AG04449 (cell line): ENCODE data around the gene PLA2G12A.
A peak's percentile ranks its signal among the peaks of the same experiment; 100 is the strongest.

Experiments used
- CTCF ChIA-PET: fragments of 350-600 bp; formaldehyde crosslinking; extraction: SDS; loops from one replicate; lab custom pipeline; 2021; ENCODE audit warnings: antibody characterized with exemption; lab: Yijun Ruan, JAX
- POLR2A ChIA-PET: fragments of 400-600, 350-600 bp; formaldehyde crosslinking; extraction: SDS; loops from one replicate; lab custom pipeline; 2020; ENCODE audit warnings: antibody characterized with exemption, inconsistent platforms; lab: Yijun Ruan, JAX
- DNase-seq: peaks from one replicate; pipeline ENCODE4 v3.0.0-alpha.2; 2010; ENCODE audit warnings: low read depth, low spot score
- H3K4me3 ChIP-seq: 2 replicates; pipeline ENCODE4 v1.5.1; 2011; ENCODE audit warnings: low read depth, mild to moderate bottlenecking, control low read depth, low read length
- TF ChIP-seq, protein P1 (sequence below): IDR thresholded peaks from one replicate; pipeline ENCODE4 v1.5.1; 2011; ENCODE audit warnings: mild to moderate bottlenecking, moderate library complexity, low read length, control low read depth, inconsistent platforms; ENCODE audit not compliant: insufficient read depth; ENCODE audit errors: missing control alignments

PLA2G12A gene

DNA sequence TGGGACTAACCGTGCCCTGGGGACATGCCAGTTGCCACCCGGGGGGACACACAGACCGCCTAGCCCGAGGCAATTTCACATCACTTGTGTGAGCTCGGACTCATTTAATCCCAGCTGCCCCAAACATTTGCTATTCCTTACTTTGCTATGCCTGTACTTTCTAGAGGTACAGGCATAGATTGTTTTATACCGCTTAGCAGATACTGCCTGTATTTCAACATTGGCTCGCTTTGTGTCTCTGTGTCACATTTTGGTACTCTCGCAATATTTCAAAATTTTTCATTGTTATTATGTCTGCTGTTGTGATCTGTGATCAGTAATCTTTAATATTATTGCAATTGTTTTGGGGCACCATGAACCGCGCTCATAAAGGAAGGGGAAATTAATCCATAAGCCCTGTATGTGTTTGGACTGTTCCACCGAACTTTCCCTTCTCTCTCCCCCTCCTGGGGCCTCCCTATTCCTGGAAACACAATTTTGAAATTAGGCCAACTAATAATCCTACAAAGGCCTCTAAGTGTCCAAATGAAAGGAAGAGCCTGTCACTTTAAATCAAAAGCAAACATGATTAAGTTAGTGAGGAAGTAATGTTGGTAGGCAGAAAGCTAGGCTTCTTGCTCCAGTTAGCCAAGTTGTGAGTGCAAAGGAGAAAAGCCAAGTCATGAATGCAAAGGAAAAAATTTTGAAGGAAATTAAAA lies 26.1 kb downstream of the PLA2G12A start:
- DNase-seq, result no peak
- ChIA-PET CTCF (interaction anchor here (0.6 to 2.3 kb wide), 11 partner anchors 8 to 275 kb away, joined by 3 to 8 read pairs (median 4); no protein-coding TSS in a partner anchor), POLR2A (interaction anchor here (0.7 to 1.2 kb wide), 2 partner anchors 17 to 41 kb away, joined by 3 to 5 read pairs; no protein-coding TSS in a partner anchor)
- TF ChIP-seq, protein P1, sequence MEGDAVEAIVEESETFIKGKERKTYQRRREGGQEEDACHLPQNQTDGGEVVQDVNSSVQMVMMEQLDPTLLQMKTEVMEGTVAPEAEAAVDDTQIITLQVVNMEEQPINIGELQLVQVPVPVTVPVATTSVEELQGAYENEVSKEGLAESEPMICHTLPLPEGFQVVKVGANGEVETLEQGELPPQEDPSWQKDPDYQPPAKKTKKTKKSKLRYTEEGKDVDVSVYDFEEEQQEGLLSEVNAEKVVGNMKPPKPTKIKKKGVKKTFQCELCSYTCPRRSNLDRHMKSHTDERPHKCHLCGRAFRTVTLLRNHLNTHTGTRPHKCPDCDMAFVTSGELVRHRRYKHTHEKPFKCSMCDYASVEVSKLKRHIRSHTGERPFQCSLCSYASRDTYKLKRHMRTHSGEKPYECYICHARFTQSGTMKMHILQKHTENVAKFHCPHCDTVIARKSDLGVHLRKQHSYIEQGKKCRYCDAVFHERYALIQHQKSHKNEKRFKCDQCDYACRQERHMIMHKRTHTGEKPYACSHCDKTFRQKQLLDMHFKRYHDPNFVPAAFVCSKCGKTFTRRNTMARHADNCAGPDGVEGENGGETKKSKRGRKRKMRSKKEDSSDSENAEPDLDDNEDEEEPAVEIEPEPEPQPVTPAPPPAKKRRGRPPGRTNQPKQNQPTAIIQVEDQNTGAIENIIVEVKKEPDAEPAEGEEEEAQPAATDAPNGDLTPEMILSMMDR, result no peak
- peak overlapping the region; percentile 92 for H3K4me3 ChIP-seq

DNA sequence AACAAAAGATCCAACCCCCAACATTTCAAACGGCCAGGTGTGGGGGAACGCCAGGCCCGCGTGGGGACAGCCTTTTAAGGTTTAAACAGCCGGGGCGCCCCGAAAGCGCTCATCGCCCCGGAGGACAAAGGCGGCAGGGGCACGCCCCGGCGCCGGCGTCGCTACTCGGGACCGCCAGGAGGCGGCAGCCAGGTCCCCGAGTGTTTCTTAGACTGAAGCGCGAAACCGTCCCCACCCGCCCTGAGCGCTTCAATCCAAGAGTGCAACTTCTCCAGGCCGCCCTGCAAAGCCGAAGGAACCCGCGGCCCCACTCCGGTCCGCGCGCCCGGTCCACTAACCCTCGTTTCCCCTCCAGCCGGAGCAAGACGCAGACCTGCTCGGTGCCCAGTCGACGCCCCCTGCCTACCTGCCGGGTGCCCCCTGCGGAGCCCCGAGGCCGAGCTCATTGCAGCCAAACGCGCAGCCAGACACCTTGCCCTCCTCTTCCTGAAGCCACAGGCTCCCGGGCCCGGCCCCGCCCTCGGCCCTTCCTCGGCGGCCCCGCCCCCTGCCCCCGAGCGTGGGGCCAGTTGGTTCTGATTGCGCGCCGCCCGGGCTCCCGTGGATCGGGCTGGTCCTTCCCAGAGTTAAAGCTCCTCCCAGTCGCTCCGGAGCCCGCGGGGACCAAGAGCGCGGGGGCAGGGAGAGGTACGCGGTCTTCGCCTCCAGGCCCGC lies 26.8 kb downstream of the PLA2G12A start, which contains the start of gene CASP6:
CASP6 (minus strand) TSS at position 496 of the 714 bp plus-strand sequence; CDS start at position 446, 50 bp downstream.
- no peak for DNase-seq
- CTCF ChIA-PET, result interaction anchor here (0.6 to 2.3 kb wide), 12 partner anchors 9 to 278 kb away, joined by 3 to 8 read pairs (median 4); no protein-coding TSS in a partner anchor
- POLR2A ChIA-PET, result interaction anchor here (1.2 kb wide), 1 partner anchor 18 kb away, joined by 5 read pairs; no protein-coding TSS in a partner anchor
- TF ChIP-seq, protein P1, result peak; percentile 83
- H3K4me3 ChIP-seq, result peak within 1 kb of the TSS; percentile 92

DNA sequence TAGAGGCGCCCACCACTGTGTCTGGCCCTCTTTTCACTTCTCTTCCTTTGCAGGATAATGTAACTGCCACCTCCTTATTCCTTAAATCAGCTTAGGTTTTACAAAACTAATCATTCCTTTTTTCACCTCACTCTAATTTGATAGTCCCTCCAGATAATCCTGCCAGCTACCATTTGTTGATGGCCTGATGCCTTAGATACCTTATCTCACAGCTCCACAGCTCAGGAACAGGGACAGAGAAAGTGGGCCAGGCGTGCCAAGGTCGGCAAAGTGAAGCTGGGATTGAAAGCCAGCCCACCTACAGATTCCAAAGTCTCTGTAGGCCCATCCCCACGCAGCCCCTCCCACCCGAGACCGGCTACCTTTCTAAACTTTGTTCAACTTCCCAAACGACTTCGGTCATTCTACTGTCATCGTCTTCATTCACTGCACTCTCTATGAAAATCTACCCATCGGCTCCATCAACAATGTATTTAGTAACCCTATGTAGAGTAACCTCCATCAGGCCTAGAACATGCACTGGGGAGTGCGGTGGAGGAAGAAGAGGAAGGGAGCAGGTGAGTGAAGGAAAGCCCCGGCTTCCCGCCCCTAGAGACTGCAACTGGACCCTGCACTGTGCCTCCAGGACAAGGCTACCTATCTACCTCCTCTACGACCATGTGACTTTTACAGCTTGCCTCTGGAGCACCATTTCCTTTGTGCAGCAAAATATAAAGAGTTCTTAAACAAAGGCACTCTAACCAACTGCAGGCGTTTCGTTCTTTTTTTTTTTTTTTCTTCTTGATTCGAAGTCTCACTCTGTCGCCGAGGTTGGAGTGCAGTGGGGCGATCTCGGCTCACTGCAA lies 28.1 kb downstream of the PLA2G12A start:
- POLR2A ChIA-PET, result interaction anchor here (0.5 kb wide), 1 partner anchor 13 kb away, joined by 4 read pairs; no protein-coding TSS in a partner anchor
- TF ChIP-seq, protein P1, result no peak
- CTCF ChIA-PET, result interaction anchor here (0.7 to 2.6 kb wide), 9 partner anchors 10 to 276 kb away, joined by 3 to 11 read pairs (median 5); partner anchors contain the start of gene RRH
- peak overlapping the region; percentile 92 for H3K4me3 ChIP-seq
- no peak for DNase-seq

DNA sequence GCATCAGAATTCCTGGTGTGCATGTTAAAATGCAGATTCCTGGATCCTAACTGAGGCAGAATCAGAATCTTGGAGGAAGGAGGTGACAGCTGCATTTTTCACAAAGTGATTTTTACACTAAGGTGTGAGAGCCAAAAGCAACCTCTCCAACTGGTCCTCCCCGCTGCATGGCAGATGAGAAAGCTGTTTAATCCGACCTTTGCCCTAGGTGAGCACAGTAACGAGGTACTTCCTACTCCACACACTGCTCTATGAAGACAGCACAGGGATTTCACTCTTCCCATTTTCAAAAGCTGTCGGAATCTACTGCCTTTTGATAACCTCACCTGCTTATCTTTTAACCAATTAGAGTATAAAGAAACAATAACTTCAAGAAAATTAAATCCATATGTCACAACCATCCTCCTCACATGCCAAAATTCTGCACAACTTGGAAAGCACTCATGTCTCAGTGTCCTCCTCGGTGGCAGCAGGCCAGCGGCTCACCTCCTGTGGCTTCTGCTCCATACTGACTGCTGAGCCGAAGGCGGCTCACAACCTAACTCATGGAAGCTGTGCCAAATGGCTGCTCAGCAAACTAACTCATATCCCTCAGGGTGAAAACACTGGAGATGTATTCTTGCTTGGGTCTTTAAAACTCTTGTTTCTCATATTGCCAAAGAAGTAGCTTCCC lies 30.2 kb downstream of the PLA2G12A start:
- TF ChIP-seq, protein P1, result no peak
- no peak overlapping the region for H3K4me3 ChIP-seq
- DNase-seq, result no peak
- POLR2A ChIA-PET, result no interaction called here
- CTCF ChIA-PET, result interaction anchor here (1.7 to 2.6 kb wide), 2 partner anchors 15 to 278 kb away, joined by 5 to 11 read pairs; no protein-coding TSS in a partner anchor

DNA sequence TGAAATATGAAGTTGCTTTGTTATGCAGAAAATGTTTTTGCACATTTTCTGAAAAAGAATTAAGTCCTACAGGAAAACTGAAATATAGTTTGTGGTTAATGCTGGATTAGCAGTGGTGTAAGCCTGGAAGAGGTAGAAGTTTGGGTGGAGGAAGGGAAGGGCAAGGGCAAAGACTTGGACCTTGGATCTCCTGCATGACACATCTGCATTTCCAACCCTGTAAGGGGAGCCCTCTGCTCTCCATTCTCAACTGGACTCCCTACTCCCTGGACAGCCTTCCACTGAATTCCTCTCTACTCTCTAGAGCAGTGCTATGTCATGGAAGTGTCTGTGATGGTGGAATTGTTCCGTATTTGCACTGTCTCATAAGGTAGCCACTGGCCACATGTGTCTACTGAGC lies 31.2 kb downstream of the PLA2G12A start:
- no peak overlapping the region for H3K4me3 ChIP-seq
- POLR2A ChIA-PET, result no interaction called here
- CTCF ChIA-PET, result no interaction called here
- TF ChIP-seq, protein P1, result no peak
- DNase-seq, result no peak
